CD4-positive, alpha-beta T cell treated with Interleukin-6 at 100 ng/mL for 8 hours (primary cell): ENCODE results near the gene CDIPT.

Experiments
- DNase-seq: peaks from one replicate; pipeline ENCODE4 v3.0.0-alpha.2; 2020; ENCODE audit warnings: mixed read lengths, low spot score

The CDIPT gene

GRCh38 chr16:29810699-29811169, 52.3 kb downstream of the CDIPT start:
- DNase-seq: no peak

- DNase-seq: no peak
Observed at GRCh38 chr16:29809850-29810698, 53.0 kb downstream of the CDIPT start.

GRCh38 chr16:29809031-29809747, 53.8 kb downstream of the CDIPT start:
- DNase-seq: no peak
